ENCODE data around the gene FOXA1. TPM values are rescaled to one million over a fixed set of nuclear protein-coding genes. Genes with fewer than 3 reads are reported as not detected.

Gene FOXA1
- total RNA-seq, 1 donor from 2014 or later, result 187 TPM

DNA sequence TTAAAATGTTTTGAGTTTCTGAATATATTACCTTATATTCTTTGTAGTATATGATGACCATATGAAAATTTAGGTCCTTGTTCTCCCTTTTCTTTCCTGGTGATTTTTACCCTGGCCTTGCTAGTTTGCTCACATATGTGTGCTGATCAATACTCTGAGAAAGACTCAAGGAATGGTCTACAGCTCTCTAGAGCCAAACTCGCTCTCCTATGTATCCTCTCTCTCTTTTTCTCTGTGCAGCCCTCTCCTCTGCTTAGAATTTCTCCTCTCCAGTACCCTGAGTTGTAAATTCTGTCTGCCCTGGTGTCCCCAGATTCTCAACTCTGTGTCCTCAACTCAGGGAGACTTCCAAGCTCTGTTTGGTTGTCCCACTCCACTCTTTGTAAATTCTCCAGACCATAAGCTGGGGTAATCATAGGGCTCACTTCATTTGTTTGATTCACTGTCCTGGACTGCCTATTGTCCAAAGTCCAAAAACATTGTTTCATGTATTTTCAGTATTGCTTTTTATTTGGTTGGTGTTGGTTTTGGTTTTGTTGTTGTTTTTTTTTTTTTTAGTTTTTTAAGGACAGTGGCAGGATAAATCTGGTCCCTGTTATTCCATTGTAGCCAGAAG lies 41.0 kb downstream of the FOXA1 start:
- H3K27me3 Mint-ChIP-seq, result no peaks in the 10 kb centered on the region
- peaks cover 4% of the 10 kb centered on the region for H3K4me1 Mint-ChIP-seq (ENCODE audit: low read depth)
- no peak overlapping the region for H3K4me3 Mint-ChIP-seq (ENCODE audit: low read depth)
- peaks cover 29% of the 10 kb centered on the region for H3K9me3 Mint-ChIP-seq (ENCODE audit: low read depth)
- no peak for DNase-seq (ENCODE audit: low spot score, unreplicated experiment)
- peak overlapping the region; percentile 37 for H3K27ac Mint-ChIP-seq
- peaks cover 35% of the 10 kb centered on the region for H3K36me3 Mint-ChIP-seq (ENCODE audit: insufficient read depth)
- TF ChIP-seq, protein P1, sequence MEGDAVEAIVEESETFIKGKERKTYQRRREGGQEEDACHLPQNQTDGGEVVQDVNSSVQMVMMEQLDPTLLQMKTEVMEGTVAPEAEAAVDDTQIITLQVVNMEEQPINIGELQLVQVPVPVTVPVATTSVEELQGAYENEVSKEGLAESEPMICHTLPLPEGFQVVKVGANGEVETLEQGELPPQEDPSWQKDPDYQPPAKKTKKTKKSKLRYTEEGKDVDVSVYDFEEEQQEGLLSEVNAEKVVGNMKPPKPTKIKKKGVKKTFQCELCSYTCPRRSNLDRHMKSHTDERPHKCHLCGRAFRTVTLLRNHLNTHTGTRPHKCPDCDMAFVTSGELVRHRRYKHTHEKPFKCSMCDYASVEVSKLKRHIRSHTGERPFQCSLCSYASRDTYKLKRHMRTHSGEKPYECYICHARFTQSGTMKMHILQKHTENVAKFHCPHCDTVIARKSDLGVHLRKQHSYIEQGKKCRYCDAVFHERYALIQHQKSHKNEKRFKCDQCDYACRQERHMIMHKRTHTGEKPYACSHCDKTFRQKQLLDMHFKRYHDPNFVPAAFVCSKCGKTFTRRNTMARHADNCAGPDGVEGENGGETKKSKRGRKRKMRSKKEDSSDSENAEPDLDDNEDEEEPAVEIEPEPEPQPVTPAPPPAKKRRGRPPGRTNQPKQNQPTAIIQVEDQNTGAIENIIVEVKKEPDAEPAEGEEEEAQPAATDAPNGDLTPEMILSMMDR (IDR thresholded peaks at IDR 0.05; ENCODE audit: unreplicated experiment), result no peak

DNA sequence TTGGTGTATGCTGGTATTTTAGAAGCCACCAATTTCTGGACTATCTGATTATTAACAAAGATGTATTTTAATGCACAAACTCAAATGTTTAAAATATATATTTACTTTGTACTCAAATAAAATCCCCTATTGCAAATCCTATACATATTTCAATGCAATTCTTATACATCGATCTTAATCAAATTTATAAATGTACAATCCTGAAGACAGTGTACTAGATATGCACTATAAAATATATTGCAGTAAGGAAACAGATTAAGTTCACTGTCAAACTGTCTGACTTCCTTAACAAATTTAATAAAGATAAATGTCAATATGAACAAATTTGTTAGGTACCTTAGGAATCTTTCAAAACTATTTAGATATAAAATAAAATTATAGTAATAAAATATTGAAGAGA lies 43.9 kb downstream of the FOXA1 start:
- TF ChIP-seq, protein P1 (IDR thresholded peaks at IDR 0.05; ENCODE audit: unreplicated experiment), result no peak
- Mint-ChIP-seq H3K27ac (no peak overlapping the region), H3K36me3 (ENCODE audit: insufficient read depth) (peaks cover 16% of the 10 kb centered on the region), H3K4me1 (ENCODE audit: low read depth) (peaks cover 19% of the 10 kb centered on the region), H3K9me3 (ENCODE audit: low read depth) (peaks cover 15% of the 10 kb centered on the region), H3K27me3 (no peaks in the 10 kb centered on the region), H3K4me3 (ENCODE audit: low read depth) (no peak overlapping the region)
- no peak for DNase-seq (ENCODE audit: low spot score, unreplicated experiment)

DNA sequence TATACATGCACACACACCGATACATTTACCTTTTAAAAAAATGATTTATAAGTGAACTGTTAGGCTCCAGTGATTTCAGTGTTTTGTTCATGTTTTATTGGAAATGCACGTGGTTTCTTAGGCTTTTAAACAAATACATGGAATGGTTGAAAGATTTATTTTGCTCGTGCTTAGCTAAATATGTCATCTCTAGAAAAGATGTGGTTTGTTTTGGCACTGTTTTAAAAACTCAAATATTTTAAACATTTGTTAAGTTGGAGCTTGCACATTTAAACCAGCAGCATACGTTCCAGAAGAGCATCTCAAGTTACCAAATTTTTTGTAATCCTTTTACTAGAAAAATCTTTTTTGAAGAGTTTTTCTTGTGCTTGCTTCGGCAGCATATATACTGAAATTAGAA lies 44.5 kb downstream of the FOXA1 start:
- no peak overlapping the region for H3K27ac Mint-ChIP-seq
- H3K9me3 Mint-ChIP-seq (ENCODE audit: low read depth), result peaks cover 15% of the 10 kb centered on the region
- H3K4me3 Mint-ChIP-seq (ENCODE audit: low read depth), result no peak overlapping the region
- TF ChIP-seq, protein P1 (IDR thresholded peaks at IDR 0.05; ENCODE audit: unreplicated experiment), result no peak
- H3K4me1 Mint-ChIP-seq (ENCODE audit: low read depth), result peaks cover 24% of the 10 kb centered on the region
- peaks cover 16% of the 10 kb centered on the region for H3K36me3 Mint-ChIP-seq (ENCODE audit: insufficient read depth)
- DNase-seq (ENCODE audit: low spot score, unreplicated experiment), result no peak
- no peaks in the 10 kb centered on the region for H3K27me3 Mint-ChIP-seq

DNA sequence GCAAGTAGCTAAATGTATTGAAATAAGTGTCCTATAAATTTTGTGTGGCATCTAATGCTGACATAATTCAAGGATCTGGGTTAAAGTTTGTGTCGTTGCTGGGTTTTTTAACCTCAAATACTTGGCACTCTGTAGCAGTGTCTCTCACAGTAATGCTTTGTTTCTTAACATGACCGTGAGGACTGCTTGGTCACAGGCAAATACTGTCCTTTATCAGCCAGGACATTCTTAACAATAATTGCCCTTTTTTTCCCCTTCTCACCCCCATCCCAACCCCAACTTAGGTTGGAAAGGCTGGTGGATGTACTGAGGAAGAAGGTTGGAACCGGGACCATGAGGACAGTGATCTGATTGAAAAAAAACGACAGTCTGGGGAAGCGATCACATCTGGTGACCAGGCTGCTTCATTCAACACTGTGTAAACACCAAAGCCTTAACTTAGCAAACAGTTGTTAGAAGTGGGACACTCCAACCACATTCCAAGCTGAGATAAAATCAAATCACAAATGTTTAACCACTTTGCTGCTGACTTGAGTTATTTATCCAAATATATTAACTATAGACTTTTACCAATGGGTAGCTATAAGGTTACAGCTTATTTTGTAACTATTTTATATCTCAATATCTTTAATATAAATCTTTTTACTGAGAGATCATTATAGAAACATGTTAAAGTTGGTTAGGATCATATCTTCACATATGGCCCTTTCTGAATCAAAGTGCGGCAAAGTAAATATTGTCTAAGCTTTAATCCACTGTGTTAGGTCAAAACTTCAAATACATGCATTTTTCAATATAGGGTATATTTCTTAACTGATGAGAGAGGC lies 48.2 kb downstream of the FOXA1 start:
- no peaks in the 10 kb centered on the region for H3K27me3 Mint-ChIP-seq
- peak overlapping the region; percentile 97 for H3K27ac Mint-ChIP-seq
- H3K4me1 Mint-ChIP-seq (ENCODE audit: low read depth), result peaks cover 33% of the 10 kb centered on the region
- H3K36me3 Mint-ChIP-seq (ENCODE audit: insufficient read depth), result no peaks in the 10 kb centered on the region
- TF ChIP-seq, protein P1 (IDR thresholded peaks at IDR 0.05; ENCODE audit: unreplicated experiment), result no peak
- DNase-seq (ENCODE audit: low spot score, unreplicated experiment), result no peak
- no peaks in the 10 kb centered on the region for H3K9me3 Mint-ChIP-seq (ENCODE audit: low read depth)
- H3K4me3 Mint-ChIP-seq (ENCODE audit: low read depth), result peak overlapping the region; percentile 64

DNA sequence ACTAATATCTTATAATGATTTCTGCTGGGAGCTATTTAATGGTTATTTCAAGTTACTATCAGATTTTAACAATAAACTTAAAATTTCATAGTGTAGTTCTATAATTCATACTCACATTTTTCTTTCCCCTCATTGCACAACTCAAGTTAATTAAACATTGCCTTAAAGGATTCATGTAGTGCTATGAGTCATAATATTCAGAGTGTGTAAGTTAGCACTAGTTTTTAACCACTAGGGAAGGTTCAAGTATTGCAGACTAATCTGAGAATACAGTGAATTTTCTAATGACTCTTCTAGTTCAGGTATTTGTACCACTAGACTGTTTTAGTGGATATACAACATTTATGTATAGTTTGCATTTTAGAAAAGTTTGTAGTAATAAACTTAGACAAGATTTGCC lies 49.9 kb downstream of the FOXA1 start:
- peaks cover 33% of the 10 kb centered on the region for H3K4me1 Mint-ChIP-seq (ENCODE audit: low read depth)
- TF ChIP-seq, protein P1 (IDR thresholded peaks at IDR 0.05; ENCODE audit: unreplicated experiment), result peak; percentile 15

More for the DNA sequence above, 49.9 kb downstream of the FOXA1 start:
- Mint-ChIP-seq H3K9me3 (ENCODE audit: low read depth) (no peaks in the 10 kb centered on the region), H3K4me3 (ENCODE audit: low read depth) (no peak overlapping the region), H3K36me3 (ENCODE audit: insufficient read depth) (no peaks in the 10 kb centered on the region), H3K27ac (no peak overlapping the region), H3K27me3 (no peaks in the 10 kb centered on the region)
- no peak for DNase-seq (ENCODE audit: low spot score, unreplicated experiment)

Measured in progenitor cell of endocrine pancreas (in vitro differentiated cells).